ENCODE measurements around the gene IGFLR1.
A peak's percentile ranks its signal among the peaks of the same experiment; 100 is the strongest.
"Not testable (repeated sequence)": the region's sequence is repeated elsewhere in the genome, so short reads cannot be mapped to it uniquely, and the experiment has no call there.

IGFLR1 gene

GRCh38 chr19:35777086-35777841 is 35.0 kb upstream of the IGFLR1 start:
- DNase-seq (ENCODE audit: low spot score): peak; percentile 44

GRCh38 chr19:35776102-35776788 is 34.0 kb upstream of the IGFLR1 start:
- DNase-seq (ENCODE audit: low spot score): no peak

- DNase-seq (ENCODE audit: low spot score): peak; percentile 96
Measured at GRCh38 chr19:35775298-35776101, 33.2 kb upstream of the IGFLR1 start, which contains the start of gene ARHGAP33. Gene ARHGAP33, plus strand, starts transcription at chr19:35775564. Its CDS starts 95 bp downstream, at chr19:35775659.

GRCh38 chr19:35775046-35775297 is 32.7 kb upstream of the IGFLR1 start:
- no peak for DNase-seq (ENCODE audit: low spot score)

- no peak for DNase-seq (ENCODE audit: low spot score)
Measured at GRCh38 chr19:35774274-35775045, 32.2 kb upstream of the IGFLR1 start.

GRCh38 chr19:35773020-35773806 is 31.0 kb upstream of the IGFLR1 start:
- no peak for DNase-seq (ENCODE audit: low spot score)

GRCh38 chr19:35772362-35772761 is 30.1 kb upstream of the IGFLR1 start:
- DNase-seq (ENCODE audit: low spot score): not testable (repeated sequence)

- no peak for DNase-seq (ENCODE audit: low spot score)
Measured at GRCh38 chr19:35768082-35768421, 25.8 kb upstream of the IGFLR1 start.

- no peak for DNase-seq (ENCODE audit: low spot score)
Measured at GRCh38 chr19:35767288-35768081, 25.2 kb upstream of the IGFLR1 start.

GRCh38 chr19:35766571-35767104 is 24.4 kb upstream of the IGFLR1 start:
- DNase-seq (ENCODE audit: low spot score): no peak

- DNase-seq (ENCODE audit: low spot score): no peak
Measured at GRCh38 chr19:35764432-35765315, 22.4 kb upstream of the IGFLR1 start.

- no peak for DNase-seq (ENCODE audit: low spot score)
Measured at GRCh38 chr19:35760711-35761349, 18.6 kb upstream of the IGFLR1 start.

- no peak for DNase-seq (ENCODE audit: low spot score)
Measured at GRCh38 chr19:35759697-35760096, 17.4 kb upstream of the IGFLR1 start.

GRCh38 chr19:35757749-35758608 is 15.7 kb upstream of the IGFLR1 start, which contains the start of gene PROSER3:
Gene PROSER3, plus strand, starts transcription at chr19:35758176. Its CDS starts 40 bp downstream, at chr19:35758216.
- DNase-seq (ENCODE audit: low spot score): peak; percentile 96

GRCh38 chr19:35757231-35757748 is 15.0 kb upstream of the IGFLR1 start:
- DNase-seq (ENCODE audit: low spot score): no peak

- DNase-seq (ENCODE audit: low spot score): no peak
Measured at GRCh38 chr19:35756377-35757230, 14.4 kb upstream of the IGFLR1 start, which contains the start of gene HSPB6. Gene HSPB6, minus strand, starts transcription at chr19:35757029. Its CDS starts 21 bp downstream, at chr19:35757008.
